ENCODE measurements around the gene ACTBL2.

ACTBL2 gene

DNA sequence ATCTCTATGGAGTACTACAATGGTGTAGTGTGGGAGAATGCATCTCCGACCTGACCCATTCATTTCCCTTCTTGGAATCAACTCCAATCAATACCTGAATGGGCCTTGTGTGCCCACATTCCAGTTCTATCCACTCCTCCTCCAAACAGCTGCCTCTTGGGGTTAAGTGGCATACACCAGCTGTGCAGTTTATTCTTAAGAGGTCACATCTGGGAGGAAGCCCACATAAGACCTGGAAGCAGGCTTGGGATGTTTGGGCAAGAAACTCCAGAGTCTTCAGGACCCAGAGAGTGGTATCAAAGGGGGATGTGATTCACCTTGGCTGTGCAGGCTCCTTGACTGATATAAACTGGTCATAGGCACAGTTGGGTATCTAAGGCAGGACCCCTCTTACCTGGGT is 46.0 kb downstream of the ACTBL2 start:
- H3K4me3 ChIP-seq (ENCODE audit: low read depth, low read length): no peak overlapping the region
- TF ChIP-seq, protein P1, sequence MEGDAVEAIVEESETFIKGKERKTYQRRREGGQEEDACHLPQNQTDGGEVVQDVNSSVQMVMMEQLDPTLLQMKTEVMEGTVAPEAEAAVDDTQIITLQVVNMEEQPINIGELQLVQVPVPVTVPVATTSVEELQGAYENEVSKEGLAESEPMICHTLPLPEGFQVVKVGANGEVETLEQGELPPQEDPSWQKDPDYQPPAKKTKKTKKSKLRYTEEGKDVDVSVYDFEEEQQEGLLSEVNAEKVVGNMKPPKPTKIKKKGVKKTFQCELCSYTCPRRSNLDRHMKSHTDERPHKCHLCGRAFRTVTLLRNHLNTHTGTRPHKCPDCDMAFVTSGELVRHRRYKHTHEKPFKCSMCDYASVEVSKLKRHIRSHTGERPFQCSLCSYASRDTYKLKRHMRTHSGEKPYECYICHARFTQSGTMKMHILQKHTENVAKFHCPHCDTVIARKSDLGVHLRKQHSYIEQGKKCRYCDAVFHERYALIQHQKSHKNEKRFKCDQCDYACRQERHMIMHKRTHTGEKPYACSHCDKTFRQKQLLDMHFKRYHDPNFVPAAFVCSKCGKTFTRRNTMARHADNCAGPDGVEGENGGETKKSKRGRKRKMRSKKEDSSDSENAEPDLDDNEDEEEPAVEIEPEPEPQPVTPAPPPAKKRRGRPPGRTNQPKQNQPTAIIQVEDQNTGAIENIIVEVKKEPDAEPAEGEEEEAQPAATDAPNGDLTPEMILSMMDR (IDR thresholded peaks at IDR 0.05; ENCODE audit: low read depth, low read length): no peak

GRCh38 chr5:57435701-57436134 is 46.9 kb downstream of the ACTBL2 start:
- TF ChIP-seq, protein P1 (IDR thresholded peaks at IDR 0.05; ENCODE audit: low read depth, low read length): no peak
- no peak overlapping the region for H3K4me3 ChIP-seq (ENCODE audit: low read depth, low read length)

DNA sequence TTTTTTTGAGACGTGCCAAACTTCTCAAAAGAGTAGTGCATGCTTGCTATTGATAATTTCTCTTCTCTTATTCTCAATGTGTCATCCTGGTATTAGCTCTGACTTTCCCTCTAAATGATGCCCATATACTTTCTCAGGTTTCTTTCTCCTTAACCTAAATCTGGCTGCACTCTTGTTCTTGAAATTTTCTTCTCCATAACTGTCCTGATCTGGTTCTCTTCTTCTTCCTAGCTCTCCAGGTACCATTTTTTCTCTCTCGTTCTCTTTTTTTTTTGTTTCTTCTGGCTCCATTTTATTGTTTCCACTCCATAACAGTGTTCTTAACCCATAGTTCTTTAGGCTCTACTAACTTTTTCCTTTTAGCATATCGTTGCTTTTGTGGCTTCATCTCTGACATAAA is 47.9 kb downstream of the ACTBL2 start:
- TF ChIP-seq, protein P1 (IDR thresholded peaks at IDR 0.05; ENCODE audit: low read depth, low read length): no peak
- no peak overlapping the region for H3K4me3 ChIP-seq (ENCODE audit: low read depth, low read length)

GRCh38 chr5:57434227-57434640 is 48.4 kb downstream of the ACTBL2 start:
- TF ChIP-seq, protein P1 (IDR thresholded peaks at IDR 0.05; ENCODE audit: low read depth, low read length): no peak
- H3K4me3 ChIP-seq (ENCODE audit: low read depth, low read length): no peak overlapping the region

DNA sequence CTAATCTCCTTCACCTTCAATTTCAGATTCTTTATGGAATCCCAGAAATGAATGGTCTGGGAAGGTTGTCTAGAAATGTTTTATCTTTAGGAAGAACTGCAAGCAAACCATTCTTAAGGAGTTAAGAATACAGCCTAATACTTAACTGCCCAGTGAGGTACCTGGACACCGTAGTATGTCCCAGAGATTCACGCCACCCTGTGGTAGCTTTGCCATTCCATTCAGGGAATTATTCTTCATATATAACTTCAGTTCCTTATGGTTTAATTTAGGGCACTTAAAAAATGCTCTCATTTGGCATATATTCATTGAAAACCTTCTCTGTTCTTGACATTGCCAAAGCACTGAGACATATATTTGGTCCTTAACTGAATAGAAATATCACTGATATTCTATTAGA is 49.7 kb downstream of the ACTBL2 start:
- TF ChIP-seq, protein P1 (IDR thresholded peaks at IDR 0.05; ENCODE audit: low read depth, low read length): no peak

DNA sequence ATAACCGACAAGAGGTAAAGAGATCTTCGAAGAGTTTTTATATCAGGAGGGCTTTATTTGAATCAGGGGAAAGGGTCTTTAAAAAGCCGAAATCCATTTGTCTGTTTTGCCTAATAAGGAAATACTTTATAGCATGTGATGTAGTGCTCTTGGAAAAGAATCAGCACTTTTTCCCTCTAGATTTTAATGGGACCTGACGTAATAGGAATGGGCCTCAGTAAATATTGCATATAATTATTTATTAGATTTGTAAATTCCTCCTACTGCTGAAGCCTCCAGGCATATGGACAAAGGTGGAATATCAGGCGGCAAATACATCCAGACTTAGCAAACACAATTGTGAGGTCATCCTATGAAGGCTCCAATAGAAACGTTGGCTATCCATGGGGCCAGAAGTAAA is 50.9 kb downstream of the ACTBL2 start:
- no peak overlapping the region for H3K4me3 ChIP-seq (ENCODE audit: low read depth, low read length)
- TF ChIP-seq, protein P1 (IDR thresholded peaks at IDR 0.05; ENCODE audit: low read depth, low read length): no peak

More for the DNA sequence above, 49.7 kb downstream of the ACTBL2 start:
- no peak overlapping the region for H3K4me3 ChIP-seq (ENCODE audit: low read depth, low read length)
